Measurements from ENCODE around the gene SETD4. TPM values are rescaled to one million over a fixed set of nuclear protein-coding genes. Genes with fewer than 3 reads are reported as not detected.
A peak's percentile ranks its signal among the peaks of the same experiment; 100 is the strongest.

Gene SETD4
- total RNA-seq, 1 experiment from 2014 or later: 12.5 TPM

GRCh38 chr21:36068748-36069398 lies 8.5 kb upstream of the SETD4 start:
- Histone ChIP-seq H3K79me2 (ENCODE audit: low read length) (peaks cover 35% of the 10 kb centered on the region), H4K20me1 (ENCODE audit: low read length) (no peaks in the 10 kb centered on the region), H3K9me3 (ENCODE audit: low read length) (peaks cover 16% of the 10 kb centered on the region), H3K4me1 (ENCODE audit: insufficient read depth, low read length) (peaks cover 29% of the 10 kb centered on the region), H3K9me2 (replicated peaks; ENCODE audit: low read length) (no peaks in the 10 kb centered on the region), H3K4me2 (ENCODE audit: low read length) (no peak overlapping the region), H3K4me3 (ENCODE audit: low read length) (peak overlapping the region; percentile 81; the same call in 1 of the 2 replicates), H3K27ac (ENCODE audit: low read length) (peak overlapping the region; percentile 73), H3F3A (ENCODE audit: low read length, unreplicated experiment) (no peaks in the 10 kb centered on the region), H3K27me3 (ENCODE audit: low read length) (no peaks in the 10 kb centered on the region), H2AFZ (ENCODE audit: low read length) (peak overlapping the region; percentile 99), H3K9ac (ENCODE audit: low read length) (peak overlapping the region; percentile 86), H3K36me3 (ENCODE audit: low read depth, low read length) (peaks cover 25% of the 10 kb centered on the region)
- intact Hi-C loops (cut with micrococcal nuclease): loop anchor here (10.0 kb wide), 1 partner anchor 136 kb away; no protein-coding TSS in a partner anchor
- no peak for ATAC-seq
- no peak for TF ChIP-seq CTCF (conservative IDR thresholded peaks at IDR 0.05; ENCODE audit: low read depth, low read length)
- TF ChIP-seq EZH2phosphoT487 (IDR thresholded peaks at IDR 0.05; ENCODE audit: borderline replicate concordance, low read length): no peak
- TF ChIP-seq EZH2 (IDR thresholded peaks at IDR 0.05; ENCODE audit: low read length, unreplicated experiment): no peak
- POLR2A ChIA-PET (ENCODE audit: unreplicated experiment): interaction anchor here (0.6 to 0.9 kb wide), 4 partner anchors 9 to 1304 kb away, joined by 3 to 4 read pairs (median 3); partner anchors contain the start of gene SETD4
- CTCF ChIA-PET: no interaction called here
- BruUV-seq (replicated peaks): no TSS peak
- DNase-seq: no peak

- Histone ChIP-seq H3K9me3 (ENCODE audit: low read length) (peaks cover 16% of the 10 kb centered on the region), H3K27me3 (ENCODE audit: low read length) (no peaks in the 10 kb centered on the region), H3F3A (ENCODE audit: low read length, unreplicated experiment) (no peaks in the 10 kb centered on the region), H3K4me1 (ENCODE audit: insufficient read depth, low read length) (peaks cover 13% of the 10 kb centered on the region), H3K9me2 (replicated peaks; ENCODE audit: low read length) (no peaks in the 10 kb centered on the region), H2AFZ (ENCODE audit: low read length) (peak overlapping the region; percentile 68), H3K36me3 (ENCODE audit: low read depth, low read length) (peaks cover 8% of the 10 kb centered on the region; the same call in 1 of the 2 replicates), H3K4me2 (ENCODE audit: low read length) (peak overlapping the region; percentile 46), H3K27ac (ENCODE audit: low read length) (no peak overlapping the region), H4K20me1 (ENCODE audit: low read length) (no peaks in the 10 kb centered on the region), H3K9ac (ENCODE audit: low read length) (no peak overlapping the region), H3K79me2 (ENCODE audit: low read length) (peaks cover 15% of the 10 kb centered on the region), H3K4me3 (ENCODE audit: low read length) (no peak overlapping the region)
- CTCF ChIA-PET: no interaction called here
- ATAC-seq (0 out of 2 replicates have a peak, but pooled peaks have one; percentile 9), DNase-seq (peak; percentile 69)
- POLR2A ChIA-PET (ENCODE audit: unreplicated experiment): no interaction called here
- intact Hi-C loops (cut with micrococcal nuclease): loop anchor here (10.0 kb wide), 1 partner anchor 139 kb away; no protein-coding TSS in a partner anchor
- TF ChIP-seq EZH2 (IDR thresholded peaks at IDR 0.05; ENCODE audit: low read length, unreplicated experiment) (no peak), CTCF (conservative IDR thresholded peaks at IDR 0.05; ENCODE audit: low read depth, low read length) (no peak), EZH2phosphoT487 (IDR thresholded peaks at IDR 0.05; ENCODE audit: borderline replicate concordance, low read length) (no peak)
- no TSS peak for BruUV-seq (replicated peaks)
Measured at GRCh38 chr21:36065497-36066036, 5.2 kb upstream of the SETD4 start.

- Histone ChIP-seq H3K4me3 (ENCODE audit: low read length) (no peak overlapping the region), H2AFZ (ENCODE audit: low read length) (no peak overlapping the region), H3F3A (ENCODE audit: low read length, unreplicated experiment) (no peaks in the 10 kb centered on the region), H3K9me3 (ENCODE audit: low read length) (peaks cover 11% of the 10 kb centered on the region), H3K4me2 (ENCODE audit: low read length) (no peak overlapping the region), H3K36me3 (ENCODE audit: low read depth, low read length) (peaks cover 4% of the 10 kb centered on the region; the same call in 1 of the 2 replicates), H3K27ac (ENCODE audit: low read length) (no peak overlapping the region), H3K27me3 (ENCODE audit: low read length) (no peaks in the 10 kb centered on the region), H3K9ac (ENCODE audit: low read length) (no peak overlapping the region), H4K20me1 (ENCODE audit: low read length) (no peaks in the 10 kb centered on the region), H3K79me2 (ENCODE audit: low read length) (peaks cover 8% of the 10 kb centered on the region), H3K9me2 (replicated peaks; ENCODE audit: low read length) (no peaks in the 10 kb centered on the region), H3K4me1 (ENCODE audit: insufficient read depth, low read length) (peaks cover 9% of the 10 kb centered on the region)
- CTCF ChIA-PET: no interaction called here
- POLR2A ChIA-PET (ENCODE audit: unreplicated experiment): no interaction called here
- ATAC-seq: no peak
- no peak for DNase-seq
- BruUV-seq (replicated peaks): no TSS peak
- intact Hi-C loops (cut with micrococcal nuclease): loop anchor here (10.0 kb wide), 1 partner anchor 141 kb away; no protein-coding TSS in a partner anchor
- TF ChIP-seq EZH2 (IDR thresholded peaks at IDR 0.05; ENCODE audit: low read length, unreplicated experiment): no peak
- TF ChIP-seq CTCF (conservative IDR thresholded peaks at IDR 0.05; ENCODE audit: low read depth, low read length): no peak
- no peak for TF ChIP-seq EZH2phosphoT487 (IDR thresholded peaks at IDR 0.05; ENCODE audit: borderline replicate concordance, low read length)
Measured at GRCh38 chr21:36064085-36064460, 3.7 kb upstream of the SETD4 start.
